H1 (cell line): ENCODE data around the gene SUGP2. TPM values are rescaled to one million over a fixed set of nuclear protein-coding genes. Genes with fewer than 3 reads are reported as not detected.

ENCODE experiments used
- CTCF ChIA-PET: fragments of 300-600 bp; sonication (Branson Sonifier 250); formaldehyde crosslinking; loops from one replicate; lab custom pipeline; 2021; ENCODE audit not compliant: partially characterized antibody; lab: Charles Lee
- POLR2A ChIA-PET: fragments of 300-600 bp; sonication (Branson Sonifier 250); formaldehyde crosslinking; loops from one replicate; lab custom pipeline; 2021; ENCODE audit warnings: inconsistent platforms; ENCODE audit not compliant: partially characterized antibody; lab: Charles Lee
- DNase-seq, 2 experiments: peaks; one replicate each; pipeline versions ENCODE4 v3.0.0 to v3.0.0-alpha.2; 2010 to 2022; ENCODE audit warnings: low spot score in 2 of 2, low read depth in 1 of 2, mixed read lengths in 1 of 2
- FAIRE-seq: peaks from 2 replicates; lab custom pipeline; 2011; peaks lifted over from hg19 to GRCh38; lab: Jason Lieb, UNC
- H2AFZ ChIP-seq: 2 replicates; pipeline ENCODE4 v1.8.1; 2012; ENCODE audit warnings: low read length, inconsistent platforms
- H2AK5ac ChIP-seq: 2 replicates; pipeline ENCODE4 v1.6.1; 2013; ENCODE audit warnings: low read depth, low read length
- H2BK120ac ChIP-seq: replicated peaks from 2 replicates; pipeline ENCODE3; 2013; ENCODE audit warnings: low read depth, low read length, inconsistent platforms
- H2BK12ac ChIP-seq: 2 replicates; pipeline ENCODE4 v1.6.1; 2013; ENCODE audit warnings: low read depth, low read length
- H2BK15ac ChIP-seq: 2 replicates; pipeline ENCODE4 v1.6.1; 2013; ENCODE audit warnings: low read length
- H2BK20ac ChIP-seq: 2 replicates; pipeline ENCODE4 v1.6.1; 2013; ENCODE audit warnings: low read length
- H2BK5ac ChIP-seq: 2 replicates; pipeline ENCODE4 v1.6.1; 2013; ENCODE audit warnings: low read depth, low read length
- H3K14ac ChIP-seq: 2 replicates; pipeline ENCODE4 v1.6.1; 2013; ENCODE audit warnings: inconsistent platforms; ENCODE audit not compliant: insufficient read length
- H3K18ac ChIP-seq: 2 replicates; pipeline ENCODE4 v1.6.1; 2013; ENCODE audit warnings: low read length; ENCODE audit errors: extremely low read depth
- H3K23ac ChIP-seq: 2 replicates; pipeline ENCODE4 v1.6.1; 2013; ENCODE audit warnings: inconsistent platforms; ENCODE audit not compliant: insufficient read length
- H3K23me2 ChIP-seq: 2 replicates; pipeline ENCODE4 v1.6.1; 2013; ENCODE audit warnings: low read depth, low read length
- H3K27ac ChIP-seq: 2 replicates; pipeline ENCODE4 v1.6.1; 2011; ENCODE audit warnings: low read depth, low read length, inconsistent platforms
- H3K27me3 ChIP-seq, 4 experiments: replicated peaks in 1 of 4; 1 replicate in 1 of 4; 2 replicates in 3 of 4; pipeline versions ENCODE4 v1.6.1 to v1.8.1; 2011 to 2013; ENCODE audit warnings: low read length in 3 of 4, mild to moderate bottlenecking in 3 of 4, inconsistent platforms in 2 of 4, mixed read lengths in 2 of 4, moderate library complexity in 1 of 4; ENCODE audit not compliant: control insufficient read depth in 3 of 4, insufficient read depth in 3 of 4; ENCODE audit errors: extremely low read depth in 1 of 4
- H3K36me3 ChIP-seq, 4 experiments: 2 replicates each; pipeline versions ENCODE4 v1.6.1 to v1.8.1; 2011 to 2013; ENCODE audit warnings: mild to moderate bottlenecking in 4 of 4, low read length in 3 of 4, moderate library complexity in 2 of 4, control low read depth in 1 of 4, inconsistent platforms in 1 of 4; ENCODE audit not compliant: insufficient read depth in 4 of 4, control insufficient read depth in 2 of 4
- H3K4ac ChIP-seq: replicated peaks from 2 replicates; pipeline ENCODE3; 2013; ENCODE audit warnings: low read length, low read depth, mixed read lengths, inconsistent platforms; ENCODE audit not compliant: insufficient read length
- H3K4me1 ChIP-seq, 4 experiments: replicated peaks in 1 of 4; 1 replicate in 1 of 4; 2 replicates in 3 of 4; pipeline versions ENCODE4 v1.6.1 to v1.8.1; 2011 to 2013; ENCODE audit warnings: low read length in 3 of 4, inconsistent platforms in 2 of 4, mixed read lengths in 1 of 4; ENCODE audit not compliant: insufficient read depth in 4 of 4, control insufficient read depth in 3 of 4
- H3K4me2 ChIP-seq, 2 experiments: 2 replicates each; pipeline versions ENCODE4 v1.6.1 to v1.8.1; 2011 to 2013; ENCODE audit warnings: low read depth in 2 of 2, low read length in 2 of 2, control low read depth in 1 of 2, inconsistent platforms in 1 of 2, mild to moderate bottlenecking in 1 of 2; ENCODE audit not compliant: insufficient read depth in 1 of 2
- H3K4me3 ChIP-seq, 4 experiments: fragments of 200-600, 300-600 bp in 1 of 4; sonication (generic), shearing (Covaris generic), sonication (Bioruptor Twin) in 1 of 4; 2 replicates each; pipeline versions ENCODE4 v1.5.1 to v1.8.1; 2011 to 2016; ENCODE audit warnings: low read length in 4 of 4, low read depth in 3 of 4, control low read depth in 2 of 4, inconsistent platforms in 2 of 4, mild to moderate bottlenecking in 2 of 4, mixed read lengths in 1 of 4, moderate library complexity in 1 of 4; ENCODE audit not compliant: insufficient read depth in 2 of 4; ENCODE audit errors: extremely low read depth in 1 of 4
- H3K56ac ChIP-seq: replicated peaks from 2 replicates; pipeline ENCODE3; 2013; ENCODE audit warnings: low read depth, mild to moderate bottlenecking, mixed read lengths, low read length, inconsistent platforms; ENCODE audit not compliant: insufficient read length
- H3K79me1 ChIP-seq: 2 replicates; pipeline ENCODE4 v1.6.1; 2013; ENCODE audit warnings: low read depth, low read length, control low read depth
- H3K79me2 ChIP-seq, 2 experiments: 2 replicates each; pipeline versions ENCODE4 v1.6.1 to v1.8.1; 2012 to 2013; ENCODE audit warnings: low read length in 2 of 2, mild to moderate bottlenecking in 2 of 2, inconsistent platforms in 1 of 2; ENCODE audit not compliant: insufficient read depth in 2 of 2, control insufficient read depth in 1 of 2
- H3K9ac ChIP-seq, 4 experiments: replicated peaks in 1 of 4; 1 replicate in 1 of 4; 2 replicates in 3 of 4; pipeline versions ENCODE4 v1.6.1 to v1.8.1; 2011 to 2013; ENCODE audit warnings: low read depth in 3 of 4, low read length in 3 of 4, control low read depth in 2 of 4, mild to moderate bottlenecking in 2 of 4, moderate library complexity in 2 of 4, inconsistent platforms in 1 of 4; ENCODE audit errors: extremely low read depth in 1 of 4
- H3K9me3 ChIP-seq, 2 experiments: 2 replicates each; pipeline versions ENCODE4 v1.6.1 to v1.8.1; 2012 to 2013; ENCODE audit warnings: mild to moderate bottlenecking in 2 of 2, moderate library complexity in 2 of 2, control low read depth in 1 of 2, inconsistent platforms in 1 of 2, low read depth in 1 of 2, low read length in 1 of 2, mixed read lengths in 1 of 2; ENCODE audit not compliant: insufficient read depth in 2 of 2
- H4K20me1 ChIP-seq, 2 experiments: replicated peaks in 1 of 2; 2 replicates each; pipeline versions ENCODE3 to v1.8.1; 2011 to 2013; ENCODE audit warnings: inconsistent platforms in 2 of 2, low read length in 2 of 2, mild to moderate bottlenecking in 1 of 2; ENCODE audit not compliant: insufficient read depth in 2 of 2, control insufficient read depth in 1 of 2
- H4K5ac ChIP-seq: 2 replicates; pipeline ENCODE4 v1.6.1; 2013; ENCODE audit warnings: low read length, low read depth, mixed read lengths, inconsistent platforms; ENCODE audit not compliant: insufficient read length
- H4K8ac ChIP-seq: 2 replicates; pipeline ENCODE4 v1.8.0; 2013; ENCODE audit warnings: mild to moderate bottlenecking, moderate library complexity, low read length, inconsistent platforms; ENCODE audit not compliant: insufficient read depth; ENCODE audit errors: extremely low read depth
- H4K91ac ChIP-seq: replicated peaks from 2 replicates; pipeline ENCODE3; 2013; ENCODE audit warnings: low read length, mixed read lengths, inconsistent platforms; ENCODE audit not compliant: insufficient read length
- CTBP2 ChIP-seq: IDR thresholded peaks from 2 replicates; pipeline ENCODE4 v1.7.0; 2011; ENCODE audit warnings: borderline replicate concordance, mild to moderate bottlenecking, moderate library complexity, mixed read lengths, low read length; ENCODE audit not compliant: insufficient read depth, insufficient read length
- EZH2 ChIP-seq: fragments of 200-600 bp; sonication (generic); IDR thresholded peaks from 2 replicates; pipeline ENCODE4 v1.7.1; 2012; ENCODE audit warnings: low read depth, mild to moderate bottlenecking, moderate library complexity, low read length, inconsistent platforms; ENCODE audit not compliant: severe bottlenecking
- FOSL1 ChIP-seq: IDR thresholded peaks from 2 replicates; pipeline ENCODE4 v1.6.1; 2011; ENCODE audit warnings: mild to moderate bottlenecking, low read depth, low read length, moderate library complexity; ENCODE audit not compliant: insufficient read depth
- HDAC2 ChIP-seq, 2 experiments: fragments of 300-600 bp in 1 of 2; sonication (generic) in 1 of 2; IDR thresholded peaks; 2 replicates each; pipeline ENCODE4 v1.6.1; 2011 to 2012; ENCODE audit warnings: low read depth in 2 of 2, low read length in 2 of 2, mild to moderate bottlenecking in 2 of 2, moderate library complexity in 2 of 2, borderline replicate concordance in 1 of 2, inconsistent platforms in 1 of 2
- MAX ChIP-seq: IDR thresholded peaks from 2 replicates; pipeline ENCODE4 v1.6.1; 2012; ENCODE audit warnings: inconsistent platforms
- SIN3A ChIP-seq, 2 experiments: IDR thresholded peaks in 1 of 2; conservative IDR thresholded peaks in 1 of 2; 2 replicates each; pipeline ENCODE4 v1.6.1; 2011 to 2012; ENCODE audit warnings: low read length in 2 of 2, improper control_type of control experiment in 1 of 2, low read depth in 1 of 2, mild to moderate bottlenecking in 1 of 2
- SIX5 ChIP-seq: IDR thresholded peaks from 2 replicates; pipeline ENCODE4 v1.6.1; 2011; ENCODE audit warnings: mild to moderate bottlenecking, low read depth, low read length
- USF2 ChIP-seq: IDR thresholded peaks from 2 replicates; pipeline ENCODE4 v1.6.1; 2011; ENCODE audit warnings: low read length, improper control_type of control experiment
- WGBS, 2 experiments: shearing (Covaris generic) in 1 of 2; methylation state at CpG; one replicate each; pipeline versions ENCODE4 v1.1.6 to v1.1.7; 2013 to 2015; ENCODE audit warnings: low lambda C conversion rate in 2 of 2, mixed read lengths in 2 of 2, inconsistent platforms in 1 of 2, low coverage in 1 of 2, missing lambda C conversion rate in 1 of 2; ENCODE audit not compliant: insufficient replicate concordance in 2 of 2, insufficient coverage in 1 of 2, insufficient read length in 1 of 2; ENCODE audit errors: extremely low coverage in 1 of 2, missing lambda C conversion rate in 1 of 2; 5-methylcytosine and 5-hydroxymethylcytosine counted together
- polyA plus RNA-seq, 7 experiments: library from polyadenylated mRNA; depleted of rRNA in 3 of 7; stranded (reverse) in 5 of 7; unstranded in 2 of 7; fragments of >200 nt in 5 of 7; fragments of 200-250 nt in 2 of 7; gene quantifications; 1 replicate in 5 of 7; 2 replicates in 1 of 7; 4 replicates in 1 of 7; pipeline versions ENCODE4 v1.2.1 to v1.2.3, GENCODE V29; 2011 to 2013; ENCODE audit warnings: missing spikeins in 2 of 7, mixed read lengths in 2 of 7
- total RNA-seq: library from RNA; stranded (reverse); fragmentation: NEBNext Ultra II Directional; extraction: Animal tissue kit (Norgen Biotek cat#: 25700); gene quantifications from 2 replicates; pipeline ENCODE4 v1.2.1, GENCODE V29; 2021

The SUGP2 gene
- total and polyA plus RNA-seq, 2 of the 8 experiments (the other 6 are each of a cell fraction or from before 2014, with no cell fraction given), result 57.7 to 114 TPM

DNA sequence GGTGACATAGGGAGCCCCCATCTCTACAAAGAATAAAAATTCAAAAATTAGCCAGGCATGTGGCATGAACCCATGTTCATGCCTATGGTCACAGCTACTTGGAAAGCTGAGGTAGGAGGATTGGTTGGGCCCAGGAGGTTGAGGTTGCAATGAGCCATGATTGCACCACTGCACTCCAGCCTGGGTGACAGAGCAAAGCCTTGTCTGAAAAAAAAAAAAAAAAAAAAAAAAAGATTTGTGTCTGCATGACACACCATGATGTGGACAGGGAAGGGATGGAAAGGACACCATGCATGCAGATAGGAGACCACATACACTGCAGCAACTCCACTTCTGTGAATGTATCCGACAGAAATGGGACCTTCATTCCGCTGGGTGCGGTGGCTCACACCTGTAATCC, 58.3 kb downstream of the SUGP2 start:
- no peak overlapping the region for H2AFZ ChIP-seq
- FAIRE-seq (no peak), DNase-seq (no peak)
- H2BK15ac ChIP-seq, result no peak overlapping the region
- H3K23ac ChIP-seq, result no peak overlapping the region
- no peak overlapping the region for H4K8ac ChIP-seq
- no peak overlapping the region for H3K4me2 ChIP-seq
- no peak overlapping the region for H4K5ac ChIP-seq
- no peak overlapping the region for H3K18ac ChIP-seq
- no peaks in the 10 kb centered on the region for H3K79me1 ChIP-seq
- no peak overlapping the region for H2BK12ac ChIP-seq
- no peaks in the 10 kb centered on the region for H4K20me1 ChIP-seq
- no peak overlapping the region for H3K14ac ChIP-seq
- TF ChIP-seq HDAC2 (IDR thresholded peaks at IDR 0.05; ENCODE audit: borderline replicate concordance in 1 of 2, low read depth in 2 of 2, low read length in 2 of 2), result no peak
- no peak for TF ChIP-seq MAX
- TF ChIP-seq SIN3A (conservative IDR thresholded peaks at IDR 0.05 in 1 of 2, IDR thresholded peaks at IDR 0.05 in 1 of 2; ENCODE audit: low read depth in 1 of 2, low read length in 2 of 2), result no peak
- no peak for TF ChIP-seq EZH2
- no peak for TF ChIP-seq CTBP2
- no peak for TF ChIP-seq FOSL1
- no peak for TF ChIP-seq SIX5
- TF ChIP-seq USF2, result no peak
- TF ChIP-seq, all 59 proteins: peak for 0
- WGBS, 2 experiments, result 97% methylated on average over 3 of the region's 3 CpGs; no CpG with 5 or more reads in 1 of the 2 experiments
- Histone ChIP-seq H2BK20ac (no peak overlapping the region), H3K27ac (no peak overlapping the region), H2AK5ac (no peak overlapping the region), H4K91ac (no peak overlapping the region), H3K9me3 (no peaks in the 10 kb centered on the region), H3K4me3 (no peak overlapping the region), H2BK5ac (no peak overlapping the region), H3K56ac (no peak overlapping the region), H3K23me2 (no peaks in the 10 kb centered on the region), H3K9ac (no peak overlapping the region), H3K79me2 (no peaks in the 10 kb centered on the region), H2BK120ac (no peak overlapping the region), H3K4ac (no peak overlapping the region), H3K4me1 (no peaks in the 10 kb centered on the region), H3K27me3 (no peaks in the 10 kb centered on the region), H3K36me3 (no peaks in the 10 kb centered on the region)
- ChIA-PET POLR2A (interaction anchor here (0.8 kb wide), 1 partner anchor 88 kb away, joined by 5 read pairs; no protein-coding TSS in a partner anchor), CTCF (no interaction called here)
